ENCODE results near the gene SPATA16. TPM values are rescaled to one million over a fixed set of nuclear protein-coding genes. Genes with fewer than 3 reads are reported as not detected.
"Not testable (repeated sequence)": the region's sequence is repeated elsewhere in the genome, so short reads cannot be mapped to it uniquely, and the experiment has no call there.

The SPATA16 gene
- total RNA-seq, 2 donors from 2014 or later, result not detected

DNA sequence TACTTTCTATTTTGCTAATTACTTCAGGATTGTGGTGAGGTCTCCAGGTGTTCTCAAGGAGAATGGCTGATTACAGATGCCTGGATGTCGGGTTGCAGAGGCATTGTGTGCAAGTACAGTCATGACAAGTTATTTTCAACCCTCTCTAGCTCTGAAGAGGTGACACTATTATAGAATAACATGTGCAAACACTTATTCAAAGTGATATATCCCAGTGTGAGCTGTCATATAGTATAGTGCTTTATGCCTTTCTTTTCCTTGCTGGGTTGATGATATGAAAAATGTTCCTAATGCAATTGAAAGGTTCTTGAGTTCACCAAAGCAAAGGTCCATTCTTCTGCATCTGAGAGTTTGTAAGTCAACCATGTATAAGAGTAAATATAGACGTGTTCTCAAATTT, 167.2 kb downstream of the SPATA16 start:
- Histone ChIP-seq H3K9me3 (no peaks in the 10 kb centered on the region), H3K27me3 (no peaks in the 10 kb centered on the region), H3K36me3 (no peaks in the 10 kb centered on the region), H3K27ac (no peak overlapping the region), H3K4me3 (no peak overlapping the region), H3K4me1 (no peaks in the 10 kb centered on the region)
- TF ChIP-seq, protein P1, sequence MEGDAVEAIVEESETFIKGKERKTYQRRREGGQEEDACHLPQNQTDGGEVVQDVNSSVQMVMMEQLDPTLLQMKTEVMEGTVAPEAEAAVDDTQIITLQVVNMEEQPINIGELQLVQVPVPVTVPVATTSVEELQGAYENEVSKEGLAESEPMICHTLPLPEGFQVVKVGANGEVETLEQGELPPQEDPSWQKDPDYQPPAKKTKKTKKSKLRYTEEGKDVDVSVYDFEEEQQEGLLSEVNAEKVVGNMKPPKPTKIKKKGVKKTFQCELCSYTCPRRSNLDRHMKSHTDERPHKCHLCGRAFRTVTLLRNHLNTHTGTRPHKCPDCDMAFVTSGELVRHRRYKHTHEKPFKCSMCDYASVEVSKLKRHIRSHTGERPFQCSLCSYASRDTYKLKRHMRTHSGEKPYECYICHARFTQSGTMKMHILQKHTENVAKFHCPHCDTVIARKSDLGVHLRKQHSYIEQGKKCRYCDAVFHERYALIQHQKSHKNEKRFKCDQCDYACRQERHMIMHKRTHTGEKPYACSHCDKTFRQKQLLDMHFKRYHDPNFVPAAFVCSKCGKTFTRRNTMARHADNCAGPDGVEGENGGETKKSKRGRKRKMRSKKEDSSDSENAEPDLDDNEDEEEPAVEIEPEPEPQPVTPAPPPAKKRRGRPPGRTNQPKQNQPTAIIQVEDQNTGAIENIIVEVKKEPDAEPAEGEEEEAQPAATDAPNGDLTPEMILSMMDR (IDR thresholded peaks at IDR 0.05), result no peak
- DNase-seq (ENCODE audit: low spot score), result no peak

DNA sequence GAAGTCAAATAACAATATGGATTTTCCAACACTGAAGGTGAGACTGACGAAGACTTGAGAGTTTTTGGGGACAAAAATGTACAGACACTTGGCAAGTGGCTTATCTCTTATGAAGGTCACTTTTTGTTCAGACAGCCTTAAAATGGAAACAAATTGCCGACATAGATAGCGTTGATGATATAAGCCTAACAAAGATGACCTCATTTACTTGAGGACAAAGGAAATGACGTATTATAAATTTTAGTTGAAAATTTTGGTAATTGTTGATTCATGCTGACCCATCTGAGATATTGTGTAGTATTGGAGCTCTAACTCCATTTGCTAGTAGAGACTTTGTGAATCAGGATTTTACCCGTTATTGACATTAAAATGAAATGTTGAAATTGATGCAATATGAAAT, 168.3 kb downstream of the SPATA16 start:
- Histone ChIP-seq H3K9me3 (no peaks in the 10 kb centered on the region), H3K27me3 (no peaks in the 10 kb centered on the region), H3K4me3 (no peak overlapping the region), H3K36me3 (no peaks in the 10 kb centered on the region), H3K4me1 (no peaks in the 10 kb centered on the region), H3K27ac (no peak overlapping the region)
- TF ChIP-seq, protein P1 (IDR thresholded peaks at IDR 0.05), result no peak
- DNase-seq (ENCODE audit: low spot score), result no peak

DNA sequence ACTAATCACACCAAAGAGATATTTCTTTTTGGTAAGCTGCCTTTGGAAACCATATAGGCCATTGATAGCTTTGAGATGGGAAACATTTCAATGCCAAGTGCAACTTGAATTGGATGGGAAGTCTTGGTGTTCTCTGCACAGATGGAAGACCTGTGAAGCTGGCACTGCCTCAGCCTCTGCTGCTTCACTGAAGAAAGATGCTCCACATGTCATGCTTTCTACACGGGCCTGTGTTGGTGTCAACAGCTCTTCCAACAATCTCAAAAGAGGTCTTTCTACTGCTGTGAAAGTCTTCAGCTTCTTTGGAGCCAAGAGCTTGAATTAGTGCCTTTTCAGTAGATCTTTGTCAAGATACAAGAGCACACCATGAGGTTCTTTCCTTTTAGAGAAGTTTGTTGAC, 169.0 kb downstream of the SPATA16 start:
- Histone ChIP-seq H3K4me3 (no peak overlapping the region), H3K27me3 (no peaks in the 10 kb centered on the region), H3K9me3 (no peaks in the 10 kb centered on the region), H3K36me3 (no peaks in the 10 kb centered on the region), H3K27ac (no peak overlapping the region), H3K4me1 (no peaks in the 10 kb centered on the region)
- TF ChIP-seq, protein P1 (IDR thresholded peaks at IDR 0.05), result no peak
- DNase-seq (ENCODE audit: low spot score), result no peak

DNA sequence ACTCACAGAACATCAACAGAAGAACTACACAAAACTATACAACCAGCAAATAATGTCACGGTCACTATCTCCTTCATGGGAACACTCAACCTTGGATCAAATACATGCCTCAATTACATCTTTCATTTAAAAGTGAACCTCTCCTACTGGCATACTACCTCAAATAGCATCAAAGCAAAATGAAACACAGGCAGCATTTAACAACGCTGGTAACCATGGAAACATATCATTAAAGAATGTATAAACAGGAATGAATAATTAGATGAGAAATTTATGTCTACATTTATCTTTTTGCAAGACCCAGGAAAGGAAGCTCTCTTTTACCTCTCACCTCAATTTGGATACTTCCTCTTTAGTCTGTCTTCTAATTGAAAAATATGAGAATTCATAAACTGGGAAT, 172.4 kb downstream of the SPATA16 start:
- no peaks in the 10 kb centered on the region for H3K27me3 ChIP-seq
- TF ChIP-seq, protein P1 (IDR thresholded peaks at IDR 0.05), result no peak
- no peaks in the 10 kb centered on the region for H3K4me1 ChIP-seq
- no peak overlapping the region for H3K27ac ChIP-seq
- H3K4me3 ChIP-seq, result no peak overlapping the region
- no peaks in the 10 kb centered on the region for H3K9me3 ChIP-seq
- no peaks in the 10 kb centered on the region for H3K36me3 ChIP-seq
- no peak for DNase-seq (ENCODE audit: low spot score)

DNA sequence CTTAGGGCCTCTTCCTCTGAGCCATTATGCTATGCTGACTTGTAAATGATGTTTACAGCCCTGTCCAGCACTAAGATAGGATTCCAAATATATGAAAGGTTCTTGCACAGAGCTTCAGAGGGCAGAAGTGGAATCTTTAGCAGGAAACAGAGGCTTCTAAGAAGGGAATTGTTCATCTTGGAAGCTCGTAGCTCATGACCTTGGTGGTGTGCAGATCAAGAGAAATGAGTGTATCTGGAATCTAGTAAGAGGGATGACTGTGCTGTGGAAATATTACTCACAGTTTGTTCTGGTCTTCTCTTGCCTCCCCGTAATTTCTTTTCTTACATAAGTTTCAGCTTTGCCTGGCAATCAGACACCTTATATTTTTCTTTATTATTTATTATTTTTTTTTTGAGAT, 175.8 kb downstream of the SPATA16 start:
- Histone ChIP-seq H3K4me3 (no peak overlapping the region), H3K4me1 (no peaks in the 10 kb centered on the region), H3K27me3 (no peaks in the 10 kb centered on the region), H3K9me3 (no peaks in the 10 kb centered on the region), H3K27ac (no peak overlapping the region), H3K36me3 (no peaks in the 10 kb centered on the region)
- no peak for DNase-seq (ENCODE audit: low spot score)
- TF ChIP-seq, protein P1 (IDR thresholded peaks at IDR 0.05), result no peak

DNA sequence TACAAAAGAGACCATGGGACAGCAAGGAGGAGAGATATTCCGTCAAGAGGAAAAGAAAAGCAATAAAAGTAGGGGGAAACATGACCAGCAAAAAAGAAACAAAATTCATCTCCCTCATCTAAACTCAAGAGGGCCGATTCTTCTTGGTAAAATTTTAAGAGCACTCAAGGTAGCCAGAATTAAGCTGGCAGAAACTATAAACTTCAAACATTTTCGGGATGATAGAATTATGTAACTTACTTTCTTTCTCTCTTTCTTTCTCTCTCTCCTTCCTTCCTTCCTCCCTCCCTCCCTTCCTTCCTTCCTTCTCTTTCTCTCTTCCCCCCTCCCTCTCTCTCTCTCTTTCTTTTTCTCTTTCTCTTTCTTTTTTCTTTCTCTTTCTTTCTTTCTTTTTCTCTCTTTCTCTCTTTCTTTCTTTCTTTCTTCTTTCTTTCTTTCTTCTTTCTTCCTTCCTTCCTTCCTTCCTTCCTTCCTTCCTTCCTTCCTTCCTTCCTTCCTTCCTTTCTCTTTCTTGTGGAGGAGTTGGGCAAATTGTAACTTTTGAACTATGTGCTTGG, 180.3 kb downstream of the SPATA16 start:
- H3K27me3 ChIP-seq; H3K9me3 ChIP-seq; H3K4me1 ChIP-seq; H3K36me3 ChIP-seq; H3K4me3 ChIP-seq; H3K27ac ChIP-seq; DNase-seq (ENCODE audit: low spot score): not testable (repeated sequence)

Measured in right atrium auricular region (tissue), 2 donors.